NCI-H748 (cell line): Measurements from ENCODE around the gene LAYN.

Source experiments
- DNase-seq: peaks from one replicate; lab custom pipeline; 2025; ENCODE audit not compliant: unreplicated experiment; lab: John Stamatoyannopoulos, UW

The LAYN gene

GRCh38 chr11:111560800-111561199 is 20.3 kb downstream of the LAYN start:
- no peak for DNase-seq

DNA sequence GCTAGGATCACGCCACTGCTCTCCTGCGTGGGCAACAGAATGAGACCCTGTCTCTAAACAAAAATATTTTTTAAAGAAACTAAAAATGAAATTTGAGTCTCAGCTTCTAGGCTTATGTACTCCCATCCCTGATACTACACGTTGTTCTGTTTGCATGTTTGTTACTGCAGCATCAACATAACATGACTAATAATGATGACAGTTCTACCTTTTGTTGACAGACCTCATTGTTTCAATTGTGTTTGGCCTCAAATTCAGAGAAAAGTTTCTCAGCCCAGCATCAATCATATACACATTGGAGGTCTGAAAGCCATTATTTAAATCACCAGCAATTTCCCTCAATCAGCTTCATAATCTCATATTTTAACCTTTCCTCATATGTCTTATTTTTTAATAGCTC is 20.8 kb downstream of the LAYN start:
- no peak for DNase-seq

GRCh38 chr11:111561791-111562325 is 21.3 kb downstream of the LAYN start:
- DNase-seq = no peak

- no peak for DNase-seq
Observed at GRCh38 chr11:111562692-111563389, 22.3 kb downstream of the LAYN start.

GRCh38 chr11:111565114-111565720 is 24.7 kb downstream of the LAYN start:
- peak; percentile 53 for DNase-seq

- DNase-seq = no peak
Observed at GRCh38 chr11:111566324-111566723, 25.8 kb downstream of the LAYN start.

GRCh38 chr11:111569476-111569875 is 29.0 kb downstream of the LAYN start:
- no peak for DNase-seq

GRCh38 chr11:111570796-111571195 is 30.3 kb downstream of the LAYN start:
- no peak for DNase-seq

DNA sequence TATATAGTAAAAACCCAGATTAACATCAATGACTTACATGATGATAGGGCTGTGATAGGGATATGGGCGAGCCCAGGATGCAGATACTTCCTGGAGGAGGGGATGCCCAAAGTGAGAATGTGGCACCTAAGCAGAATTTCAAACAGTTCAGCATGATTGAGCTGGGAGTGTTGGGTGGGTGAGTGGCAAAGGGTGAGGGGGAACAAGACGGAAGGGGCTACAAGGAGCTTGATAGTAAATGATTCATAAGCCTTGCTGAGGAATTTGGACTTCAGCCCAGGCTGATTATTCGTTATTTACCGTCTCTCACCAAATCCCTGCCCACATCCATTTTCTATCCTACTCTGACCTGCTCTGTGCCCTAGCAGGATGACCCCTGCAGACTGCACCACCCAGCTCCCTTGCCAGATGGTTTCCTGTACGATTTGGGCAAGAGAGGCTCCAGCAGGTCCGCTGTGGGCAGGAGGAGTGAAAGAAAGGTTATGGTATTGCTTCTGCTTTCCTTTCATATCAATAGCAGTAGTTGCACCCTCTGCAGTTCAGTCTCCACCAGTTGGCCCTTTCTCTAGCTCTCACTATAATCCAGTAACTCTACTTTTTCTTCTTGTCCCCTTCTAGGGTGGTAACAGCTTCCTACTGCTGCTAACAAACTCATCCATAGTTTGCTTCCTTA is 31.4 kb downstream of the LAYN start:
- DNase-seq = no peak

DNA sequence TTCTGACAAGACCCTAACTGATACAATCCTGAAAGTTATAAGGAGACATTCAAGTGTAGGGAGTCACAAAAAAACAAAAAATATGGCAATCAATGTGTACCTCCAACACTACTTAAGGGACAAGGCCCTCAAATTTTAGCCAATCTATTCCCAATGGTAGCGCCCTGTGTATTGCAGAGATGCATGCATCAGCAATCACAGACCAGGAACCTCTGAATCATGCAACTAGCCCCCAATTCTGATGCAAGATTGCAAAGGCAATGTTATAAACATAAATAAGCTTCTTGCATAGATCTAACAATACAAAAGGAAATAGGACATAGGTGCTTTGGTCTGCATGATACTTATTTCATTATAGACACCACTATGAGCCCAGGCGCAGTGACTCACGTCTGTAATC is 32.1 kb downstream of the LAYN start:
- no peak for DNase-seq

- peak; percentile 7 for DNase-seq
Observed at GRCh38 chr11:111573821-111574249, 33.3 kb downstream of the LAYN start.

- DNase-seq = peak; percentile 44
Observed at GRCh38 chr11:111574373-111575225, 34.1 kb downstream of the LAYN start.

- no peak for DNase-seq
Observed at GRCh38 chr11:111575740-111576139, 35.2 kb downstream of the LAYN start.

DNA sequence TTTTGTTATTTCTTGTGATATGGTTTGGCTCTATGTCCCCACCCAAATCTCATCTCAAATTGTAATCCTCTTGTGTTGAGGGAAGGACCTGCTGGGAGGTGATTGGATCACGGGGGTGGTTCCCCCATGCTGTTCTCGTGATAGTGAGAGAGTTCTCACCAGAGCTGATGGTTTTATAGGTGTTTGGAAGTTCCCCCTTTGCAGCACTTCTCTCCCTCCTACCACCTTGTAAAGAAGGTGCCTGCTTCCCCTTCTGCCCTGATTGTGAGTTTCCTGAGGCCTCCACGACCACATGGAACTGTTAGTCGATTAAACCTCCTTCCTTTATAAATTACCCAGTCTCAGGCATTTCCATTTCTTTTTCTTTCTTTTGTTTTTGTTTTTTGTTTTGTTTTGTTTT is 37.3 kb downstream of the LAYN start:
- DNase-seq = no peak

- DNase-seq = no peak
Observed at GRCh38 chr11:111581341-111581740, 40.8 kb downstream of the LAYN start.

DNA sequence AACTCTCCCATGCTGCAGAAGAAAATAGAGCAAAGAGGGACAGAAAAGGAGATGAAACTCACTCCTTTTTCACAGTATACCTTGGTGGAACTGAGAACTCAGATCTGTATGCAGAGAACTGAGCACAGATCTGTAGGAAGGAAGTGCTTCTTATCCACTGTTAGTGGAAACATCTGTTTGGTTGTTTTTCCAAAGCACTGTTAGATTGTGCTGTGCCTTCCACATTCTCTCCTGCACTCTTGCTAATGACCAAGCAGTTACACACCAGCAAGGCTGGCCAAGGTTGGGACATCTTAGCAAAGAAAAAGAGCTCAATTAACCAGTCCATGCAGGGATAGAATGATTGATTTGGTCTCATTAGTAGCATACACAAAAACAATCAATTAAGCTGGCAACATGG is 41.6 kb downstream of the LAYN start:
- no peak for DNase-seq

DNA sequence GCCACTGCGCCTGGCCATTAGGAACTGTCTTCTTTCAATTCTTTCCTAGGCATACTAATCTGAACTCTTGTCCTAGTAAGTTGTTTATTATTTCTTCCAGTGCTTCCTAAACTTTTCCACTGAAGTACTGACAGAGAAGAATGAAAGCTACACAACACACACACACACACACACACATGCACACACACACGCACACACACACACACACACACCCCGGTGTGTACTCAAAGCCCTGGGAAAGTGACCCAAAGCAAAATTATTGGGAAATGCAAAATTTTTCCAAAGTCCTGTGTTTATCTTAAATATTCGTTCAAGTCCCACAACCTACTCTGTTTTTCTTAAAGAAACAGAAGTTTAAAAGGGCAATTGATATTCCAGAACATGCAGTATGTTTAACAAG is 42.4 kb downstream of the LAYN start:
- DNase-seq = no peak

DNA sequence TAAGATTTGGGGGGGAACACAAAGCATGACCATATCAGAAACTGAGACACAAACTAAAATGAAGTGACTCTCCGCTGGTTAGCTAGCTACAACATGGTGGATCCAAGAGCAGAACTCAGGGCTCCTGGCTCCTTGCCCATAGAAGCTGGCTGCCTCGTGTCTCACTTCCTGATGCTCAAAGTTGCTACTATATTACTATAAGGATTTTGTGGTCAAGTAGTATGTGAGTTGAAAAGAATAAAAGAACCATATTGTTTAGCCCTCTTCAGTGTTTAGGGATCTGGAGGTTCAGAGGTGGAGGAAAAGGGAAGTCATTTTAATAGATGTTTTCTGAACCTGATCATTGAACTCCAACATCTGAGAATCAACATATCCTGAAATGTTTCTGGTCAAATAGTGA is 44.9 kb downstream of the LAYN start:
- no peak for DNase-seq

GRCh38 chr11:111586388-111586831 is 45.9 kb downstream of the LAYN start:
- DNase-seq = peak; percentile 54

DNA sequence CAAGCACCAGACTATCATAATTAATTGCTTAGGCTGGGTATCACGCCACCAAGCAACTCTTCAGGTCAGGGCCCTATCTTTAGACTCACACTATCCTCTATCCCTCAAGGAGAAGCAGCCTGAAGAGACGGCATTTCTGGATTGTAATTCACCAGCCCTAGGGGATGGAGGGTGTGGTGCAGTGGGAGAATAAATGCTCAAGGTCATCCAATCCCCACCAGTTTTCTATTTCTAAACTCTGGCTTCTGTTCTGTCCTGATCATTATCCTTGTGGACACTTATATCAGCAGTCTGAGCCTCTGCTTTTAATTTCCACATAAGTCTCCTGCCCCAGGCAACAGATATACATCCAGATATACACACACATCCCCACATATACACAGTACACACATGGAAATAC is 48.6 kb downstream of the LAYN start:
- no peak for DNase-seq

DNA sequence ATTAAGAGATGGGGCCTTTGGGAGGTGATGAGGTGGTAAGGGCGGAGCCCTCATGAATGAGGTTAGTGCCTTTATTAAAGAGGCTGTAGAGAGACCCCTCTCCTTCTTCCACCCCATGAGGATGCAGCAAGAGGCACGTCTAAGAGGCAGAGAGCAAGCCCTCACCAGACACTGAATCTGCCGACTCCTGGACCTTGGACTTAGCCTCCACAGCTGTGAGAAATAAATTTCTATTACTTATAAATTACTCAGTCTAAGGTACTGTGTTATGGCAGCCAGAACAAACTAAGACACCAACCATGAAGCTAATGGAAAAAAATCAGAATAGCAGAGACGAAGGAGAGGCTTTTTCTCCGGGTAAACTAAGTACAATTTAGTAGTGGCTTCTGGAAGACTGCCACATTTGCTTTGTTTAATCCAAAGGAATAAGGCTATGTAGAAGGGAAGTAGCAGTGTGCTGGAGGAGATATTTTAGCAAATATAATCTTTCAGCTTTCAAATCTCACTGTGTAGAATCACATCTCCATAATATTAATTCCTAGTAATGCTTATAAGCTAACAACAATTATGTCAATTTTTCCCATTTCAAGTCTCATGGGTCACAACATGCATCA is 49.5 kb downstream of the LAYN start:
- no peak for DNase-seq
